ENCODE data around the gene SERGEF.

The SERGEF gene

DNA sequence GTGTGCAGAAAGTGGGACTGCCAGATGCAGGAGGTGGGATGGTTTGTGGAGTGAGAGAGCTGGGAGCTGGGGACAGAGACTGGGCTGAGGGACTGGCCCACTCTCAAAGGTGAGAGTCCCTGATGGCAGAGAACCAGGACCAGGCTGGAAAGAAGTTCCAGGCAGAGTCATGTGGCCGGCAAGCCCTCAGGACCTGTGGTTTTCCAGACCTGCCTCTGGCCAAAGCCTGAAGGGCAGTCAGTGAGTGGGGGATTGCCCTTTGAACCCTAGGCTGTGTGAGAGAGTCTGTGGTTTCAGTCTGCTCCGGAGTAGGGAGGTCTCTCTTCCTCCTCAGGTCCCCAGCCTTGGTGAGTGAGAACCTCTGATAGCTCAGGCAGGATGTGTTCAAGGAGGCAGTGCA, 261.3 kb downstream of the SERGEF start:
- H3K36me3 Mint-ChIP-seq, result no peaks in the 10 kb centered on the region
- no peak overlapping the region for H3K27ac Mint-ChIP-seq
- peaks cover 8% of the 10 kb centered on the region for H3K27me3 Mint-ChIP-seq
- H3K4me3 Mint-ChIP-seq, result no peak overlapping the region
- CTCF ChIA-PET, result interaction anchor here (1.3 kb wide), 1 partner anchor 227 kb away, joined by 4 read pairs; no protein-coding TSS in a partner anchor
- H3K4me1 Mint-ChIP-seq, result no peaks in the 10 kb centered on the region
- H3K9me3 Mint-ChIP-seq, result no peaks in the 10 kb centered on the region
- no peak for DNase-seq

- Mint-ChIP-seq H3K36me3 (no peaks in the 10 kb centered on the region), H3K27ac (no peak overlapping the region), H3K4me3 (no peak overlapping the region), H3K9me3 (no peaks in the 10 kb centered on the region), H3K4me1 (no peaks in the 10 kb centered on the region), H3K27me3 (peaks cover 8% of the 10 kb centered on the region)
- no peak for DNase-seq
- CTCF ChIA-PET, result interaction anchor here (1.3 kb wide), 1 partner anchor 228 kb away, joined by 4 read pairs; no protein-coding TSS in a partner anchor
Measured at GRCh38 chr11:17750801-17751165, 262.1 kb downstream of the SERGEF start.

- DNase-seq, result no peak
- no peak overlapping the region for H3K27ac Mint-ChIP-seq
- no peaks in the 10 kb centered on the region for H3K36me3 Mint-ChIP-seq
- peaks cover 4% of the 10 kb centered on the region for H3K27me3 Mint-ChIP-seq
- H3K4me3 Mint-ChIP-seq, result no peak overlapping the region
- CTCF ChIA-PET, result interaction anchor here (0.7 kb wide), 1 partner anchor 870 kb away, joined by 3 read pairs; no protein-coding TSS in a partner anchor
- H3K4me1 Mint-ChIP-seq, result no peaks in the 10 kb centered on the region
- no peaks in the 10 kb centered on the region for H3K9me3 Mint-ChIP-seq
Measured at GRCh38 chr11:17750013-17750800, 262.6 kb downstream of the SERGEF start.

DNA sequence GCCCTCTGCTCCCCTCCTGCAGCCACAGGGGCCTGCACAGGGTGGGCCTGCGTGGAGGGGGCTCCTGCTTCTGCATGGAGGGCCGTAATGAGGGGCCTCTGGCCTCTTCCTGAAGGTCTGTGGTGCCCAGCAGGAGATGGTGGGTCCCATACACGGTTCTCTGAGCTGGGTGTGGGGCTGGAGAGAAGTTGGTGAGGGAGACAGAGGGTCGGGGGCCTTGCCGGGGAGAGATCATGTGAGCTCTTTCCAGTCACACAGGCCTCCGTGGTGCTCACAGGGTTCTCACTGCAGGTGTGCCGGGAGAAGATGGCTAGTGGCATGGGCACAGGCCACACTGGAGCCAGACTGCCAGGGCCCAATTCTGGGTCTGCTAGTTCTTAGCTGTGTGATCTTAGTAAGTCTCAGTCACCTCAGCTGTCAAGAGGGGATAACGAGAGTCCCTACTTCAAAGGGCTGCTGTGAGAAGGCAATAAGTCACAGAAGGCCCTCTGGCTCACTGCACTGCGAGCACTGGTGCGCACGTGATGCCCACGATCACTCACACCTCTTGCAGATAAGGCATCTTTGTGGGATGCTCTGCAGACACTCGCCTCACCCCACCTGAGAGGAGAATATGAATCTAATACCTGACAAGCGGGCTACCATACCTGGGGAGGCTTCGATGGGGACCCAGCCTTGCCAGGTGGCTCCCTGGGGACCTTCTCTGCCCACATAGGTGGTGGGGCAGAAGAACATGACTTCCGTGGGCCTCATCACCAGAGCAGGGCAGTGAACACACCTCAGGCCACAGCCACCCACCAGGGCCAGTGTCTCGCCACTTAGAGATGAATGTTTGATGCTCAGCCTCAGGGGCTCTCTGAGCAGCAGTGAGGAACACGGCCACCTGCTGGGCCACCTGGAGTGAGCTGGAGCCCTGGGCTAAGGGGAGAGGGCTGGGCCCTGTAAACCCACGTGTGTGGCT, 263.8 kb downstream of the SERGEF start:
- H3K27ac Mint-ChIP-seq, result no peak overlapping the region
- no peak for DNase-seq
- no peaks in the 10 kb centered on the region for H3K9me3 Mint-ChIP-seq
- CTCF ChIA-PET, result interaction anchor here (0.7 kb wide), 1 partner anchor 869 kb away, joined by 3 read pairs; no protein-coding TSS in a partner anchor
- H3K4me1 Mint-ChIP-seq, result no peaks in the 10 kb centered on the region
- no peak overlapping the region for H3K4me3 Mint-ChIP-seq
- peaks cover 4% of the 10 kb centered on the region for H3K27me3 Mint-ChIP-seq
- no peaks in the 10 kb centered on the region for H3K36me3 Mint-ChIP-seq

DNA sequence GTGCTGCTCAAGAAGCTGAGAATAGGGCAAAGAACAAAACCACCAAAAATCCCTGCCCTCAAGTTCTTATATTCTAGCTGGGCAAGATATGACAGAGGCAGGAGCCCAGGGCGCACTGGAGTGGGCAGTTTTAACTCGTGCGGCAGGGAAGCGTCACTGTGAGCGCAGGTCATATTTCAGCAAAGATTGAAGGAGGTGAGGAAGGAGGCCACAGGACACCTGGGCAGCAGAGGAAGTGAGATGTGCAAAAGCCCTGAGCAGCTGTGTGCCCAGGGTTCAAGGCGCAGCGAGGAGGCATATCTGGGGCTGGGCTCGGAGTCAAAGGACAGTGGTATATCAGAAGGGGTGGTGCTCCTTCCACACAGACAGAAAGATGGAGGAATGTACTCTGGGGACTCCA, 264.8 kb downstream of the SERGEF start:
- no peaks in the 10 kb centered on the region for H3K9me3 Mint-ChIP-seq
- H3K27me3 Mint-ChIP-seq, result peaks cover 4% of the 10 kb centered on the region
- no peak overlapping the region for H3K4me3 Mint-ChIP-seq

DNA sequence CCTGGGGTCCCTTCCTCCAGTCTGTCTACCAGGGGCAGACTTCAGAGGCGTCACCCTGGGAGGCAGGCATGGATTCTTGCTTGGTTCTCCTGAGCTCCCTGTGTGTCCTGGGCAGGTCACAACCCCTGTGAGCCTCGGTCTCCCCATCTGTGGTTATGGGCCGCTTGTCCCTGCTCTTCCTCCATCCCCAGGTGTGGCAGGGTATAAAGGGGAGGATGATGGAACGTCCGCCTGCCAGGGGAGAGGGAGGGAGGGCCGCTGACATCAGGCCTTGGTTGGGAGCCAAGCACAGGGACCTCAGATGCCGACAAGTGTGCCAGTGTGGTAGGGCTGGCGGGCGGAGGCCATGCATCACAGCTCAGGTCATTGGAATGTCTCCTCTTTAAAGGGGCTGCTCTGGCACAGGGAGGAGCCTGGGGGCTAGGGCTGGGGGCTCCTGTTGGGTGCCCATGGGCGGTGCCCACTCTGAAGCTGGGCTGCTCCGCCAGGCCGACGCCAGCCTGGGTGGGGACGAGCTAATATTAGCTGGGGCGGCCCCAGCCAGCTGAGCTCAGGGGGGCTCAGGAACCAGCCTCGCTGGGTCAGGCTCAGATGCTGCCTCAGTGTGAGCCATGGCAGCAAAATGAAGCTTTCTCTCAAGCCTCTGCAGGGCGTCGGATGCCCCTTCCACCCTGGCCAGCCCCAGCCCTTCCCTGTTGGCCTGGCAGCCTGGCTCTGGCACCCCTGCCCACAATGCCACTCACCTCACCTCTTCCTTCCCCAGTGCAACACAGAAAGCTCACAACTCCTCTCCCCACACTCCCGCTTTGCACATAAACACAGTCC, 265.5 kb downstream of the SERGEF start:
- Mint-ChIP-seq H3K9me3 (no peaks in the 10 kb centered on the region), H3K4me1 (no peaks in the 10 kb centered on the region), H3K27ac (no peak overlapping the region), H3K27me3 (peaks cover 10% of the 10 kb centered on the region), H3K36me3 (no peaks in the 10 kb centered on the region), H3K4me3 (no peak overlapping the region)
- CTCF ChIA-PET, result no interaction called here
- no peak for DNase-seq

More for the DNA sequence above, 264.8 kb downstream of the SERGEF start:
- H3K4me1 Mint-ChIP-seq, result no peaks in the 10 kb centered on the region
- no peaks in the 10 kb centered on the region for H3K36me3 Mint-ChIP-seq
- H3K27ac Mint-ChIP-seq, result no peak overlapping the region
- DNase-seq, result no peak
- CTCF ChIA-PET, result no interaction called here

DNA sequence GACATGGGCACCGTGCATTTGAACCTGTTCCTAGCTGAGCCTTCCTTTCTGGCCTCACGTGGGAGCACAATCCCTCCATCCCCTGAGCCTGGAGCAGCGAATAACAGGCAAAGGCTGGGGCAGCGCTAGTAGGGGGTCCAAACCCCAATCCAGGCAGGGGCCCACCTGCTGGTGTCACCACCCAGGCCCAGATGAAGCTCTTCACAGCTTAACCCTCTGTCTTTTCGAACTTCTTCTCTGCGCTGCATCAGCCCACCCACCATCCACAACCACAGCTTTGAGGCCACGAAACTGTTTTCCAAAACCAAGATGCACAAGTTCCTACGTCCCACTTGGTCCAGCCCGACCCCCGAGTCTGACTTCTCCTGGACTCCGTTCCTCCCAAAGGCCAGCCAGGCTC, 266.8 kb downstream of the SERGEF start:
- Mint-ChIP-seq H3K27me3 (peaks cover 16% of the 10 kb centered on the region), H3K27ac (no peak overlapping the region), H3K9me3 (no peaks in the 10 kb centered on the region), H3K4me3 (no peak overlapping the region), H3K4me1 (no peaks in the 10 kb centered on the region), H3K36me3 (no peaks in the 10 kb centered on the region)
- DNase-seq, result no peak
- CTCF ChIA-PET, result interaction anchor here (1.1 kb wide), 1 partner anchor 15 kb away, joined by 5 read pairs; no protein-coding TSS in a partner anchor

DNA sequence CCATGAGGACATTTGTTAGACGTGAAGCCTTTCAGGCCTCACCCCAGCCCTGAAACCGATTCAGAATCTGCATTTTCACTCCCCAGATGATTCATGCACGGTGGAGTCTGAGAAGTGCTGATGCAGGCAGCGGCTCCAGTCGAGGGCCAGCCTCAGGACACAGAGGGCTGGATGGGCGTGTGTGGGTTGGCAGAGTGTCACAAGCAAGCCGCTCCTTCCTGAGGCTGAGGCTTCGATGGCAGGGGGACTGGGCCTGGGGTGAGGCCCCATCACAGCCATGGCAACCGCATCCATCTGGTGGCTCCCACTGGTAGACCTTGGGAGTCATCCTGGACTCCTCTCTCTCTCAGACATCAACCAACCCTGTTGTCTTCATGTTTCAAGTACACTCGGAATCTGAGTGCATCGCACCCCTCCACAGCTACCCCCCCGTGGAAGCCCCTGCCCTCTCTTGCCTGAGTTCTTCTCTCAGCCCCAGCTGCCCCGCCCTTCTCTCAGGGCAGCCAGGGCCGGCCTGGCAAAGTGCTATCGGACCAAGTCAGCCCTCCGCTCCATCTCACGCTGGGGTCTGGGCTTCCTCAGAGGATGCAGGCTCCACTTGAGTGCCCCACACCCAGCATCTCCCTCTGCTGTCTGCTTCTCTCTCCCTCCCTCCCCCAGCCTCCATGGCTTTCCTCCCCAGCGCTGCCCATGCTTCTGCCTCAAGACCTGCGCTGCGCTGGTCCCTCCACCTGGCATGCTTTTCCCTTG, 267.6 kb downstream of the SERGEF start:
- CTCF ChIA-PET, result no interaction called here
- DNase-seq, result no peak
- no peak overlapping the region for H3K27ac Mint-ChIP-seq
- H3K4me1 Mint-ChIP-seq, result no peaks in the 10 kb centered on the region
- H3K36me3 Mint-ChIP-seq, result no peaks in the 10 kb centered on the region
- peaks cover 16% of the 10 kb centered on the region for H3K27me3 Mint-ChIP-seq
- no peak overlapping the region for H3K4me3 Mint-ChIP-seq
- no peaks in the 10 kb centered on the region for H3K9me3 Mint-ChIP-seq

GRCh38 chr11:17744151-17744940, 268.5 kb downstream of the SERGEF start:
- H3K27me3 Mint-ChIP-seq, result peaks cover 16% of the 10 kb centered on the region
- no peaks in the 10 kb centered on the region for H3K36me3 Mint-ChIP-seq
- no peaks in the 10 kb centered on the region for H3K4me1 Mint-ChIP-seq
- DNase-seq, result peak; percentile 8
- no peak overlapping the region for H3K27ac Mint-ChIP-seq
- CTCF ChIA-PET, result interaction anchor here (2.6 kb wide), 1 partner anchor 14 kb away, joined by 8 read pairs; no protein-coding TSS in a partner anchor
- no peak overlapping the region for H3K4me3 Mint-ChIP-seq
- no peaks in the 10 kb centered on the region for H3K9me3 Mint-ChIP-seq

- no peak overlapping the region for H3K4me3 Mint-ChIP-seq
- H3K27me3 Mint-ChIP-seq, result peaks cover 16% of the 10 kb centered on the region
- H3K27ac Mint-ChIP-seq, result no peak overlapping the region
- no peaks in the 10 kb centered on the region for H3K36me3 Mint-ChIP-seq
- H3K9me3 Mint-ChIP-seq, result no peaks in the 10 kb centered on the region
- CTCF ChIA-PET, result interaction anchor here (2.6 kb wide), 1 partner anchor 13 kb away, joined by 8 read pairs; no protein-coding TSS in a partner anchor
- no peaks in the 10 kb centered on the region for H3K4me1 Mint-ChIP-seq
- peak; percentile 9 for DNase-seq
Measured at GRCh38 chr11:17743808-17744119, 269.1 kb downstream of the SERGEF start.

- H3K36me3 Mint-ChIP-seq, result no peaks in the 10 kb centered on the region
- CTCF ChIA-PET, result interaction anchor here (2.6 kb wide), 1 partner anchor 12 kb away, joined by 8 read pairs; no protein-coding TSS in a partner anchor
Measured at GRCh38 chr11:17743026-17743807, 269.6 kb downstream of the SERGEF start.

DNA sequence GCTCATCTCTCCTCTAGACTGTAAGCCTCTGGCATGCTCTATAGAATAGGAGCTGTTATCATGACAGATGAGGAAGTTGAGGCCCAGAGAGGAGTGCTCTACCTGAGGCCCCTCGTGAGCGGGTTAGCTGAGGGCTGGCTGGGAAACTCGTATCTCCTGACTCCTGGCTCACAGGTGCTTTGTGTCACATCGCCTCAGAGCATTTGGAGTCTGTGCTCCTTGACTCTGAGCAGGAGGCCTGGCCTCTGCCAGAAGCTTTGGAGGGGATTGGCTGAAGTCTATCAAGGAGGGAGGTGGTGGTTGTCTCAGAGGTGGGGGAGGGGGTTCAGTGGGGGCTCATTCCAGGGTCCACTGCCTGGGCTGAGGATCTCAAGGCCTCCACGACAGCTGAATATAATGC, 270.8 kb downstream of the SERGEF start:
- DNase-seq, result no peak
- CTCF ChIA-PET, result interaction anchor here (1.4 to 2.6 kb wide), 3 partner anchors 9 to 11 kb away, joined by 3 to 8 read pairs (median 8); no protein-coding TSS in a partner anchor
- H3K9me3 Mint-ChIP-seq, result no peaks in the 10 kb centered on the region
- no peaks in the 10 kb centered on the region for H3K4me1 Mint-ChIP-seq
- peaks cover 16% of the 10 kb centered on the region for H3K27me3 Mint-ChIP-seq
- H3K36me3 Mint-ChIP-seq, result no peaks in the 10 kb centered on the region
- H3K27ac Mint-ChIP-seq, result no peak overlapping the region
- H3K4me3 Mint-ChIP-seq, result no peak overlapping the region

More at GRCh38 chr11:17743026-17743807, 269.6 kb downstream of the SERGEF start:
- Mint-ChIP-seq H3K4me3 (no peak overlapping the region), H3K4me1 (no peaks in the 10 kb centered on the region), H3K9me3 (no peaks in the 10 kb centered on the region), H3K27ac (no peak overlapping the region), H3K27me3 (peaks cover 16% of the 10 kb centered on the region)
- peak; percentile 1 for DNase-seq

All from activated naive CD4-positive, alpha-beta T cell treated with anti-CD3 and anti-CD28 coated beads, Interleukin-2, amount 10 ng/mL, durations not matched to agents 7 days and 5 days (primary cell).